ENCODE measurements around the gene LCE5A. TPM values are rescaled to one million over a fixed set of nuclear protein-coding genes. Genes with fewer than 3 reads are reported as not detected.
"Not testable (repeated sequence)": the region's sequence is repeated elsewhere in the genome, so short reads cannot be mapped to it uniquely, and the experiment has no call there.

LCE5A gene
- total and polyA plus RNA-seq, 2 donors from 2014 or later: not detected

- H3K9ac ChIP-seq (ENCODE audit: low read length in 3 of 3): no peak overlapping the region
- H3K36me3 ChIP-seq (ENCODE audit: control insufficient read depth in 2 of 3, insufficient read depth in 3 of 3, low read length in 3 of 3): no peaks in the 10 kb centered on the region
- no peaks in the 10 kb centered on the region for H3K27me3 ChIP-seq (ENCODE audit: control insufficient read depth, insufficient read depth, low read length)
- DNase-seq: no peak
- H3K4me1 ChIP-seq (ENCODE audit: control insufficient read depth in 2 of 3, insufficient read depth in 2 of 3, low read depth in 1 of 3, low read length in 3 of 3): no peaks in the 10 kb centered on the region
- H3K9me3 ChIP-seq (ENCODE audit: control insufficient read depth in 2 of 3, insufficient read depth in 1 of 3, low read length in 3 of 3): no peaks in the 10 kb centered on the region
- no peak overlapping the region for H3K27ac ChIP-seq (ENCODE audit: low read depth in 2 of 2, low read length in 2 of 2)
- intact Hi-C loops (cut with DNase I): no loop called here
- no peak overlapping the region for H3K4me3 ChIP-seq (ENCODE audit: low read length in 3 of 3)
- FAIRE-seq: no peak
- TF ChIP-seq CTCF (IDR thresholded peaks at IDR 0.05; ENCODE audit: borderline replicate concordance, extremely low read depth, insufficient read depth): no peak
These were observed 36.1 kb downstream of the LCE5A start for GRCh38 chr1:152546704-152547103.

- FAIRE-seq; H3K36me3 ChIP-seq (ENCODE audit: control insufficient read depth in 2 of 3, insufficient read depth in 3 of 3, low read length in 3 of 3); H3K9ac ChIP-seq (ENCODE audit: low read length in 3 of 3); H3K27ac ChIP-seq (ENCODE audit: low read depth in 2 of 2, low read length in 2 of 2); H3K4me3 ChIP-seq (ENCODE audit: low read length in 3 of 3); H3K9me3 ChIP-seq (ENCODE audit: control insufficient read depth in 2 of 3, insufficient read depth in 1 of 3, low read length in 3 of 3); H3K4me1 ChIP-seq (ENCODE audit: control insufficient read depth in 2 of 3, insufficient read depth in 2 of 3, low read depth in 1 of 3, low read length in 3 of 3); H3K27me3 ChIP-seq (ENCODE audit: control insufficient read depth, insufficient read depth, low read length); intact Hi-C loops (cut with DNase I); DNase-seq: not testable (repeated sequence)
These were observed 37.8 kb downstream of the LCE5A start for GRCh38 chr1:152548358-152548757.

Other genes with a start within 250 kb of the LCE5A start
- not detected for gene FLG, start 185.6 kb upstream of the LCE5A start, total RNA-seq
- gene FLG, start 185.6 kb upstream of the LCE5A start, polyA plus RNA-seq (ENCODE audit: insufficient read depth, low read depth, low replicate concordance): not detected
- gene FLG2, start 150.8 kb upstream of the LCE5A start, total RNA-seq: not detected
- gene FLG2, start 150.8 kb upstream of the LCE5A start, polyA plus RNA-seq (ENCODE audit: insufficient read depth, low read depth, low replicate concordance): not detected
- not detected for gene CRNN, start 96.5 kb upstream of the LCE5A start, total RNA-seq
- not detected for gene CRNN, start 96.5 kb upstream of the LCE5A start, polyA plus RNA-seq (ENCODE audit: insufficient read depth, low read depth, low replicate concordance)
- not detected for gene CRCT1, start 3.7 kb downstream of the LCE5A start, total RNA-seq
- gene CRCT1, start 3.7 kb downstream of the LCE5A start, polyA plus RNA-seq (ENCODE audit: insufficient read depth, low read depth, low replicate concordance): not detected
- gene LCE3E, start 56.0 kb downstream of the LCE5A start, total RNA-seq: not detected
- gene LCE3E, start 56.0 kb downstream of the LCE5A start, polyA plus RNA-seq (ENCODE audit: insufficient read depth, low read depth, low replicate concordance): not detected
- gene LCE3D, start 69.7 kb downstream of the LCE5A start, total RNA-seq: not detected
- gene LCE3D, start 69.7 kb downstream of the LCE5A start, polyA plus RNA-seq (ENCODE audit: insufficient read depth, low read depth, low replicate concordance): not detected
- gene LCE3C, start 89.4 kb downstream of the LCE5A start, total RNA-seq: not detected
- not detected for gene LCE3C, start 89.4 kb downstream of the LCE5A start, polyA plus RNA-seq (ENCODE audit: insufficient read depth, low read depth, low replicate concordance)
- gene LCE3B, start 103.0 kb downstream of the LCE5A start, total RNA-seq: not detected
- not detected for gene LCE3B, start 103.0 kb downstream of the LCE5A start, polyA plus RNA-seq (ENCODE audit: insufficient read depth, low read depth, low replicate concordance)
- gene LCE3A, start 112.3 kb downstream of the LCE5A start, total RNA-seq: not detected
- not detected for gene LCE3A, start 112.3 kb downstream of the LCE5A start, polyA plus RNA-seq (ENCODE audit: insufficient read depth, low read depth, low replicate concordance)
- gene LCE2D, start 152.6 kb downstream of the LCE5A start, total RNA-seq: not detected
- not detected for gene LCE2D, start 152.6 kb downstream of the LCE5A start, polyA plus RNA-seq (ENCODE audit: insufficient read depth, low read depth, low replicate concordance)
- gene LCE2C, start 164.5 kb downstream of the LCE5A start, total RNA-seq: not detected
- gene LCE2C, start 164.5 kb downstream of the LCE5A start, polyA plus RNA-seq (ENCODE audit: insufficient read depth, low read depth, low replicate concordance): not detected
- gene LCE2B, start 175.3 kb downstream of the LCE5A start, total RNA-seq: not detected
- gene LCE2B, start 175.3 kb downstream of the LCE5A start, polyA plus RNA-seq (ENCODE audit: insufficient read depth, low read depth, low replicate concordance): not detected
- gene LCE2A, start 187.5 kb downstream of the LCE5A start, total RNA-seq: not detected
- not detected for gene LCE2A, start 187.5 kb downstream of the LCE5A start, polyA plus RNA-seq (ENCODE audit: insufficient read depth, low read depth, low replicate concordance)
- gene LCE4A, start 197.4 kb downstream of the LCE5A start, total RNA-seq: not detected
- gene LCE4A, start 197.4 kb downstream of the LCE5A start, polyA plus RNA-seq (ENCODE audit: insufficient read depth, low read depth, low replicate concordance): not detected
- not detected for gene KPRP, start 247.2 kb downstream of the LCE5A start, total RNA-seq
- gene KPRP, start 247.2 kb downstream of the LCE5A start, polyA plus RNA-seq (ENCODE audit: insufficient read depth, low read depth, low replicate concordance): not detected